Endothelial cell of umbilical vein (primary cell): ENCODE results near the gene LHX3. TPM values are rescaled to one million over a fixed set of nuclear protein-coding genes. Genes with fewer than 3 reads are reported as not detected.

ENCODE experiments used
- BruUV-seq: library from RNA; stranded (reverse); fragments of 400-500 nt; replicated peaks from 2 replicates; lab custom pipeline; 2021; lab: Mats Ljungman, UMichigan
- CTCF ChIA-PET: fragments of 300-600, 350-600 bp; sonication (Branson Sonifier 250); formaldehyde crosslinking; loops from one replicate; lab custom pipeline; 2021; ENCODE audit warnings: antibody characterized with exemption, inconsistent platforms; lab: Charles Lee
- POLR2A ChIA-PET: fragments of 300-600, 350-600 bp; sonication (Branson Sonifier 250); formaldehyde crosslinking; loops from one replicate; lab custom pipeline; 2021; ENCODE audit warnings: antibody characterized with exemption, inconsistent platforms; lab: Charles Lee
- DNase-seq: peaks from one replicate; pipeline ENCODE4 v3.0.0-alpha.2; 2011; ENCODE audit warnings: low read depth, low spot score
- FAIRE-seq: peaks from 2 replicates; lab custom pipeline; 2011; peaks lifted over from hg19 to GRCh38; lab: Jason Lieb, UNC
- H2AFZ ChIP-seq: 2 replicates; pipeline ENCODE4 v1.6.0; 2012; ENCODE audit warnings: low read depth, low read length, control low read depth, inconsistent platforms
- H3K27ac ChIP-seq: 2 replicates; pipeline ENCODE4 v1.5.1; 2011; ENCODE audit warnings: low read depth, mild to moderate bottlenecking, control low read depth, low read length, moderate library complexity; ENCODE audit not compliant: insufficient read depth
- H3K27me3 ChIP-seq, 2 experiments: 2 replicates each; pipeline versions ENCODE4 v1.6.0 to v1.6.1; 2011; ENCODE audit warnings: low read length in 2 of 2, mixed read lengths in 1 of 2; ENCODE audit not compliant: control insufficient read depth in 2 of 2, insufficient read depth in 2 of 2
- H3K36me3 ChIP-seq, 2 experiments: 2 replicates in 1 of 2; 3 replicates in 1 of 2; pipeline ENCODE4 v1.5.1; 2011; ENCODE audit warnings: low read length in 2 of 2, mild to moderate bottlenecking in 1 of 2, moderate library complexity in 1 of 2; ENCODE audit not compliant: control insufficient read depth in 2 of 2, insufficient read depth in 2 of 2; ENCODE audit errors: extremely low read depth in 1 of 2
- H3K4me1 ChIP-seq: 3 replicates; pipeline ENCODE4 v1.5.1; 2011; ENCODE audit warnings: mild to moderate bottlenecking, low read length; ENCODE audit not compliant: control insufficient read depth, insufficient read depth; ENCODE audit errors: extremely low read depth
- H3K4me2 ChIP-seq: 2 replicates; pipeline ENCODE4 v1.6.1; 2011; ENCODE audit warnings: low read length, control low read depth, mixed read lengths; ENCODE audit not compliant: insufficient read depth
- H3K4me3 ChIP-seq, 3 experiments: fragments of 200-600 bp in 1 of 3; sonication (generic), shearing (Covaris generic) in 1 of 3; replicated peaks in 1 of 3; 2 replicates each; pipeline ENCODE4 v1.5.1; 2011 to 2016; ENCODE audit warnings: control low read depth in 3 of 3, low read length in 3 of 3, mild to moderate bottlenecking in 2 of 3, inconsistent platforms in 1 of 3, low read depth in 1 of 3, moderate library complexity in 1 of 3; ENCODE audit not compliant: insufficient read depth in 1 of 3
- H3K79me2 ChIP-seq: 2 replicates; pipeline ENCODE4 v1.6.0; 2012; ENCODE audit warnings: low read length, inconsistent platforms; ENCODE audit not compliant: control insufficient read depth, insufficient read depth
- H3K9ac ChIP-seq: replicated peaks from 2 replicates; pipeline ENCODE3; 2011; ENCODE audit warnings: low read length, control low read depth; ENCODE audit not compliant: insufficient read depth; ENCODE audit errors: extremely low read depth
- H3K9me1 ChIP-seq: replicated peaks from 3 replicates; pipeline ENCODE4 v1.6.0; 2011; ENCODE audit warnings: mild to moderate bottlenecking, low read length; ENCODE audit not compliant: control insufficient read depth, insufficient read depth; ENCODE audit errors: extremely low read depth
- H3K9me3 ChIP-seq: replicated peaks from 2 replicates; pipeline ENCODE4 v1.5.1; 2012; ENCODE audit warnings: low read length, inconsistent platforms; ENCODE audit not compliant: control insufficient read depth, insufficient read depth
- H4K20me1 ChIP-seq: replicated peaks from 2 replicates; pipeline ENCODE3; 2011; ENCODE audit warnings: mild to moderate bottlenecking, low read length; ENCODE audit not compliant: control insufficient read depth, insufficient read depth; ENCODE audit errors: extremely low read depth
- EZH2 ChIP-seq: IDR thresholded peaks from 2 replicates; pipeline ENCODE4 v1.6.1; 2012; ENCODE audit warnings: borderline replicate concordance, low read depth, mild to moderate bottlenecking, moderate library complexity, low read length, inconsistent platforms; ENCODE audit not compliant: severe bottlenecking
- FOS ChIP-seq: IDR thresholded peaks from 2 replicates; pipeline ENCODE4 v1.6.1; 2011; ENCODE audit warnings: mild to moderate bottlenecking, low read length, moderate library complexity, borderline replicate concordance; ENCODE audit not compliant: insufficient read depth
- GATA2 ChIP-seq: IDR thresholded peaks from 2 replicates; pipeline ENCODE4 v1.7.0; 2011; ENCODE audit warnings: low read depth, mild to moderate bottlenecking, moderate library complexity, mixed read lengths, low read length; ENCODE audit not compliant: insufficient read length, insufficient read depth
- JUN ChIP-seq: IDR thresholded peaks from 2 replicates; pipeline ENCODE4 v1.6.1; 2011; ENCODE audit warnings: borderline replicate concordance, low read depth; ENCODE audit not compliant: insufficient read length, insufficient read depth
- MYC ChIP-seq: IDR thresholded peaks from one replicate; pipeline ENCODE4 v1.6.1; 2011; ENCODE audit warnings: mild to moderate bottlenecking, low read depth, low read length
- POLR2A ChIP-seq: IDR thresholded peaks from 2 replicates; pipeline ENCODE4 v1.6.1; 2012; ENCODE audit warnings: low read depth, mild to moderate bottlenecking, control low read depth, low read length
- POLR2AphosphoS5 ChIP-seq: IDR thresholded peaks from 2 replicates; pipeline ENCODE4 v1.6.1; 2012; ENCODE audit warnings: low read depth, mild to moderate bottlenecking, control low read depth, low read length, moderate library complexity; ENCODE audit not compliant: insufficient read depth
- dilution Hi-C: fragments of 300-500 bp; cut with MboI; formaldehyde crosslinking; loops from one replicate; pipeline ENCODE4 v1.15.0; 2019; ENCODE audit warnings: low sequenced_read_pairs; ENCODE audit not compliant: extremely low pct_ligation_motif_present
- intact Hi-C: fragments of 100-400 bp; cut with micrococcal nuclease; formaldehyde crosslinking; loops from one replicate; pipeline ENCODE4 v1.10.0; 2022
- polyA plus RNA-seq, 4 experiments: library from polyadenylated mRNA; depleted of rRNA in 3 of 4; stranded (reverse) in 3 of 4; unstranded in 1 of 4; fragments of >200 nt; gene quantifications; 2 replicates each; pipeline versions ENCODE4 v1.2.1 to v1.2.3, GENCODE V29; 2011 to 2012; ENCODE audit warnings: missing spikeins in 1 of 4
- total RNA-seq: library from RNA; stranded (reverse); gene quantifications from 2 replicates; pipeline ENCODE4 v1.2.3, GENCODE V29; 2021
- TF ChIP-seq, protein P1 (sequence below), 2 donors: IDR thresholded peaks; 1 replicate in 1 of 2; 2 replicates in 1 of 2; pipeline ENCODE4 v1.5.1; 2011; ENCODE audit warnings: low read length in 2 of 2, mild to moderate bottlenecking in 2 of 2, moderate library complexity in 2 of 2, control low read depth in 1 of 2, inconsistent platforms in 1 of 2, low read depth in 1 of 2; ENCODE audit not compliant: insufficient read depth in 1 of 2; ENCODE audit errors: extremely low read depth in 1 of 2
- TF ChIP-seq, protein P2 (sequence below): IDR thresholded peaks from 2 replicates; pipeline ENCODE4 v1.6.1; 2011; ENCODE audit not compliant: insufficient read depth, insufficient read length

The LHX3 gene
- total and polyA plus RNA-seq, 2 donors (not counting 3 experiments of a cell fraction or from before 2014, with no cell fraction given), result not detected

GRCh38 chr9:136249877-136250559 is 45.1 kb upstream of the LHX3 start:
- peaks cover 1% of the 10 kb centered on the region for H3K4me1 ChIP-seq
- no peak for FAIRE-seq
- intact Hi-C loops (no loop called here), dilution Hi-C loops (no loop called here)
- no peaks in the 10 kb centered on the region for H3K9me1 ChIP-seq
- DNase-seq, result no peak
- H2AFZ ChIP-seq, result no peak overlapping the region
- no peaks in the 10 kb centered on the region for H4K20me1 ChIP-seq
- no TSS peak for BruUV-seq
- H3K27me3 ChIP-seq, result peaks cover 0 to 8% of the 10 kb centered on the region in 2 experiments
- ChIA-PET POLR2A (no interaction called here), CTCF (interaction anchor here (1.7 to 1.9 kb wide), 2 partner anchors 10 to 17 kb away, joined by 4 read pairs; no protein-coding TSS in a partner anchor)
- no peaks in the 10 kb centered on the region for H3K36me3 ChIP-seq
- no peaks in the 10 kb centered on the region for H3K9me3 ChIP-seq
- peaks cover under 1% of the 10 kb centered on the region for H3K79me2 ChIP-seq
- no peak overlapping the region for H3K9ac ChIP-seq
- no peak overlapping the region for H3K27ac ChIP-seq
- TF ChIP-seq, protein P1, sequence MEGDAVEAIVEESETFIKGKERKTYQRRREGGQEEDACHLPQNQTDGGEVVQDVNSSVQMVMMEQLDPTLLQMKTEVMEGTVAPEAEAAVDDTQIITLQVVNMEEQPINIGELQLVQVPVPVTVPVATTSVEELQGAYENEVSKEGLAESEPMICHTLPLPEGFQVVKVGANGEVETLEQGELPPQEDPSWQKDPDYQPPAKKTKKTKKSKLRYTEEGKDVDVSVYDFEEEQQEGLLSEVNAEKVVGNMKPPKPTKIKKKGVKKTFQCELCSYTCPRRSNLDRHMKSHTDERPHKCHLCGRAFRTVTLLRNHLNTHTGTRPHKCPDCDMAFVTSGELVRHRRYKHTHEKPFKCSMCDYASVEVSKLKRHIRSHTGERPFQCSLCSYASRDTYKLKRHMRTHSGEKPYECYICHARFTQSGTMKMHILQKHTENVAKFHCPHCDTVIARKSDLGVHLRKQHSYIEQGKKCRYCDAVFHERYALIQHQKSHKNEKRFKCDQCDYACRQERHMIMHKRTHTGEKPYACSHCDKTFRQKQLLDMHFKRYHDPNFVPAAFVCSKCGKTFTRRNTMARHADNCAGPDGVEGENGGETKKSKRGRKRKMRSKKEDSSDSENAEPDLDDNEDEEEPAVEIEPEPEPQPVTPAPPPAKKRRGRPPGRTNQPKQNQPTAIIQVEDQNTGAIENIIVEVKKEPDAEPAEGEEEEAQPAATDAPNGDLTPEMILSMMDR (IDR thresholded peaks at IDR 0.05; ENCODE audit: extremely low read depth in 1 of 2, insufficient read depth in 1 of 2, low read depth in 1 of 2, low read length in 2 of 2), result no peak
- TF ChIP-seq EZH2 (no peak), JUN (no peak), FOS (no peak), POLR2A (no peak), GATA2 (no peak), MYC (no peak), POLR2AphosphoS5 (no peak)
- TF ChIP-seq, protein P2, sequence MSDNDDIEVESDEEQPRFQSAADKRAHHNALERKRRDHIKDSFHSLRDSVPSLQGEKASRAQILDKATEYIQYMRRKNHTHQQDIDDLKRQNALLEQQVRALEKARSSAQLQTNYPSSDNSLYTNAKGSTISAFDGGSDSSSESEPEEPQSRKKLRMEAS, result no peak
- no peak overlapping the region for H3K4me3 ChIP-seq
- no peak overlapping the region for H3K4me2 ChIP-seq
